ENCODE data around the gene LTBP1. TPM values are rescaled to one million over a fixed set of nuclear protein-coding genes. Genes with fewer than 3 reads are reported as not detected.
"Not testable (repeated sequence)": the region's sequence is repeated elsewhere in the genome, so short reads cannot be mapped to it uniquely, and the experiment has no call there.

Gene LTBP1
- total RNA-seq, 2 experiments from 2014 or later = 0.03 to 0.24 TPM

DNA sequence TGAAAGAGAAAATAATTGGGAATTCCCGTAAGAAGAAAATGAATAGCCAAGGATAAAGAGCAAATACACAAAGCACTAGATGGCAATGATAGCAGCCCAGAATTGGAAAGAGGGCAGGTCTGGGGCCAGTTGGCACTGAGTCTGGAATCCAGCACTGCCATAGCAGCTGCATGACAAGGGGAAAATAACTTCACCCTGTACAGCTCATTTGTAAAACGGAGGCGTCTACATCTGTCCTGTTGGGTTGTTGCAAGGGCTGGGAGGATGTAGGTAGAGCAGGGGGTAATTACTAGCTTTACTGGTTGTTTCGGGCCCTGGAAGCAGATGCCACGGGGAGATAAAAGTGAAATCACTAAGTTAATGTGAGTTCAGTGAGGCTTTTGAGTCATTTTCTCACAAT lies 419.7 kb downstream of the LTBP1 start:
- no peaks in the 10 kb centered on the region for H3K9me3 Mint-ChIP-seq (ENCODE audit: insufficient read depth)
- no peak overlapping the region for H3K27ac Mint-ChIP-seq
- ATAC-seq = no peak
- ChIA-PET POLR2A (interaction anchor here (0.6 kb wide), 1 partner anchor 179 kb away, joined by 3 read pairs; no protein-coding TSS in a partner anchor), CTCF (interaction anchor here (1.1 to 1.6 kb wide), 2 partner anchors 13 to 29 kb away, joined by 3 to 5 read pairs; no protein-coding TSS in a partner anchor)
- no peaks in the 10 kb centered on the region for H3K36me3 Mint-ChIP-seq (ENCODE audit: low read depth)
- peaks cover 10% of the 10 kb centered on the region for H3K27me3 Mint-ChIP-seq (ENCODE audit: low read depth)
- no peak overlapping the region for H3K4me3 Mint-ChIP-seq
- DNase-seq = no peak
- H3K4me1 Mint-ChIP-seq (ENCODE audit: low read depth) = peaks cover 6% of the 10 kb centered on the region

DNA sequence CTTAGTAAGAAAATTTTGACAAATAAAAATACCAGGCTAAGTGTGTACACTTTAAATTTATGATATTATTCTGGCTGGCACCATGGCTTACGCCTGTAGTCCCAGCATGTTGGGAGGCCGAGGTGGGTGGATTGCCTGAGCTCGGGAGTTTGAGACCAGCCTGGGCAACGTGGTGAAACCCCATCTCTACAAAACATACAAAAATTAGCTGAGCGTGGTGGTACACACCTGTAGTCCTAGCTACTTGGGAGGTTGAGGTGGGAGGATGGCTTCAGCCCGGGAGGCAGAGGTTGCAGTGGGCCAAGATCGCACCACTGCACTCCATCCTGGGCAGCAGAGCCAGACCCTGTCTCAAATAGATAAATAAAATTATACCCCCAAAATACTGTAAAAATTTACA lies 421.8 kb downstream of the LTBP1 start:
- H3K27me3 Mint-ChIP-seq (ENCODE audit: low read depth); H3K4me1 Mint-ChIP-seq (ENCODE audit: low read depth); DNase-seq; CTCF ChIA-PET; ATAC-seq; H3K4me3 Mint-ChIP-seq; POLR2A ChIA-PET; H3K36me3 Mint-ChIP-seq (ENCODE audit: low read depth); H3K27ac Mint-ChIP-seq; H3K9me3 Mint-ChIP-seq (ENCODE audit: insufficient read depth): not testable (repeated sequence)

DNA sequence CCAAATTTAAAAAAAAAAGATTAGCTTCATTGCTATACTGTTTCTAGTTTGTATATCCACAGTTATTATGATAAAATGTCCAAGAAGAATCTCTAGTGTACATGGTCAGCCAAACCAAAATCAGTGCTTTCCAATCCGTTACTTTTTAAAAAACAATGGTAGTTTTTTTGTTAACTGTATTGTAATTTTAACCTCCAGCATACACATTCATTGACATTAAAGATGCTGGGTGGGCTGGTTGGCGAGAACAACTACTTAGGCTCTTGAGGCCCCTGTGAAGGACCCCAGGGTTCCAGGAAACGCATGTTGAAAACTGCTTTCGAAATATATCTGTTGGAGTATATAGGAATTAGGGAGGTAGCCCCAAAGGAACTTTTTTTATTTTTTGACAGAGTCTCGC lies 422.4 kb downstream of the LTBP1 start:
- Mint-ChIP-seq H3K9me3 (ENCODE audit: insufficient read depth) (no peaks in the 10 kb centered on the region), H3K4me1 (ENCODE audit: low read depth) (no peaks in the 10 kb centered on the region), H3K4me3 (no peak overlapping the region), H3K27me3 (ENCODE audit: low read depth) (peaks cover 10% of the 10 kb centered on the region), H3K36me3 (ENCODE audit: low read depth) (no peaks in the 10 kb centered on the region), H3K27ac (no peak overlapping the region)
- no peak for DNase-seq
- ATAC-seq = no peak
- CTCF ChIA-PET = no interaction called here
- POLR2A ChIA-PET = no interaction called here

DNA sequence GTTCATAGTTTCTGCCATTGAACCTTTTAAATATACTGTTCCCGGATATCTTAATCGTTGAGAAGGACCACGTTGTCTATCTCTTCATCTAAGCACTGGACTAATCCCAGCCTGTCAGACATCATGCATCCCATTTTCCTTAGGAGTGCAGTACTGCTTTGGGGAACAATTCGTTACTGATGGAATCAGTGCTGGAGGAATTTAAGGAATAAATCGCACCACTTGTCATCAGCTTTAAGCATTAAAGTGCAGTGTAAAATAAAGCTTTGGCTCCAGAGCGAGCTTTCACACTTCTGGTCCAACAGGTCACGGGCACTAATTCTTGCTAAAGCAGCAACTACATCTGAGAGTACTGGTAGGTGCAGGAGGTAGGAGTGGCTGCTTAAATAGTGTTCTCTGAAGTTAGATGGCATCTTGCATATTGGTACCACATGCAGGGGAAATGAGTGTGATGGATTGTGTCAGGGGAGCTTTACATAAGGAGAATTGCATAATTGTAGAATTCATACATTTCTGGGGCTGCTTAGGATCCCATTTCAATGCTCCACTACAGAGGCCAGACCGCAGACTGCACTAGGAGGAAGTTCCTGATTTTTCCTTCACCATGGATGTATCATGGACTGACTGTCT lies 424.0 kb downstream of the LTBP1 start:
- H3K27me3 Mint-ChIP-seq (ENCODE audit: low read depth) = peaks cover 7% of the 10 kb centered on the region
- H3K4me1 Mint-ChIP-seq (ENCODE audit: low read depth) = no peaks in the 10 kb centered on the region
- no peaks in the 10 kb centered on the region for H3K36me3 Mint-ChIP-seq (ENCODE audit: low read depth)
- no peaks in the 10 kb centered on the region for H3K9me3 Mint-ChIP-seq (ENCODE audit: insufficient read depth)
- ATAC-seq (no peak), DNase-seq (no peak)
- H3K4me3 Mint-ChIP-seq = no peak overlapping the region
- POLR2A ChIA-PET = no interaction called here
- no peak overlapping the region for H3K27ac Mint-ChIP-seq
- CTCF ChIA-PET = interaction anchor here (1.2 to 2.0 kb wide), 2 partner anchors 9 to 25 kb away, joined by 3 to 8 read pairs; no protein-coding TSS in a partner anchor

DNA sequence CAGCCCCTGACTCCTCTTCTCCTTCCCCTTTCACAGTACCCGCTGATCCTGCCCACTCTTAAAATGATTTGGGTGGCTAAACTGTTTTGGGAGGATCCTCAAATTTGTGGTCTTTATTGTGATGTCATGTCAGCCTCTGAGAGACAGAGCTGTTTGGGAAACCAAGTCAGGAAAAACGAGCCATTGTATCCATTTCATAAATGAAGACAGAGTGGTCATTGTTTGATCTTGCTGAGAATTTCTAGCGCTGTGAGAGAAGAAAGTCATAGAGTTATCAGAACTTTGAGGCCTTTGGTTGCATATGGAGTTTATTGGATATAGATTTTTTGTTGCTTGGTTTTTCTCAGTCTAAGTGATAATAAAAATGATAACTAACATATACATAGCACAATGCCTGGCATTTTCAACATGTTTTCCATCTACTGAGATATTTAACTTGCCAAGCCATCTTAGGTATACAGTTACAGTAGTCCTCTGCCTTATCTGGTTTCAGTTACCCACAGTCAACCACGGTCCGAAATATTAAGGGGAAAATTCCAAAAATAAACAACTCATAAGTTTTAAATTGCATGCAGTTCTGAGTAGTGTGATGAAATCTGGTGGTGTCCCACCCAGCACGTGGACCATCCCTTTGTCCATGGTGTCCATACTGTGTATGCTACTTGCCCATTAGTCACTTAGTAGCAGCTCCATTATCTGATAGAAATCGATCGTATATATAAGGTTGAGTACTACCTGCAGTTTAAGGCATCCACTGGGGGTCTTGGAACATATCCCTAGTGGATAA lies 424.7 kb downstream of the LTBP1 start:
- ChIA-PET CTCF (interaction anchor here (0.7 to 2.2 kb wide), 20 partner anchors 8 to 599 kb away, joined by 3 to 14 read pairs (median 3); no protein-coding TSS in a partner anchor), POLR2A (no interaction called here)
- H3K36me3 Mint-ChIP-seq (ENCODE audit: low read depth) = no peaks in the 10 kb centered on the region
- no peaks in the 10 kb centered on the region for H3K9me3 Mint-ChIP-seq (ENCODE audit: insufficient read depth)
- no peaks in the 10 kb centered on the region for H3K4me1 Mint-ChIP-seq (ENCODE audit: low read depth)
- no peak overlapping the region for H3K4me3 Mint-ChIP-seq
- ATAC-seq = no peak
- H3K27me3 Mint-ChIP-seq (ENCODE audit: low read depth) = peaks cover 5% of the 10 kb centered on the region
- no peak for DNase-seq
- H3K27ac Mint-ChIP-seq = no peak overlapping the region

DNA sequence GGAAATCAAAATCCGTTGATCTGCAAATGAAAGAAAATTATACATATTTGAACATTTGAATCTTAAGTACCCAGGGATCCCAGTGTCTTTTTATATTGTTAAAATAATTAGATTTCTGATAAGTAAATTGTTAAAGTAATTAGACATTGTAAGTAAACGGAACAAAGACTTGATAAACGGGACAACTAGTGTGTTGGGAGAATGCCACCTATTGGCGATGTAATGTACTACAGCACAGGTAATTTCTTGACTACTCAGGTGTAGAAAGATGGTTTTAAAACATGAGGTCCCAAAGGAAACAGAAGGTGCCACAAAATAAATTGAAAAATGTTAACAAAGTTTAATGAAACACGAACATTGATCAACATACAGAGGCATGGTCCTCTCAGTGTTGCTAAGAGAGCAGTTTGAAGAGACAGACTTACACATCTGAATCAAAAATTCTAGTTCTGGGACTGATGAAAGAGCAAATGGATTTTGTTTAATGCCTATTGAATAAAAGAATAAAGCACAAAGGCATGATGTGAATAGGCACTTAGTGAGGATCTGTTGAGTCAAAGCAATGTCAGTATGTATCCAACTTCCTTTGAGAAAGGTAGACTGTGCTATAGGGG lies 426.3 kb downstream of the LTBP1 start:
- CTCF ChIA-PET = interaction anchor here (0.9 to 2.2 kb wide), 15 partner anchors 11 to 599 kb away, joined by 3 to 14 read pairs (median 4); no protein-coding TSS in a partner anchor
- no peak for ATAC-seq

DNA sequence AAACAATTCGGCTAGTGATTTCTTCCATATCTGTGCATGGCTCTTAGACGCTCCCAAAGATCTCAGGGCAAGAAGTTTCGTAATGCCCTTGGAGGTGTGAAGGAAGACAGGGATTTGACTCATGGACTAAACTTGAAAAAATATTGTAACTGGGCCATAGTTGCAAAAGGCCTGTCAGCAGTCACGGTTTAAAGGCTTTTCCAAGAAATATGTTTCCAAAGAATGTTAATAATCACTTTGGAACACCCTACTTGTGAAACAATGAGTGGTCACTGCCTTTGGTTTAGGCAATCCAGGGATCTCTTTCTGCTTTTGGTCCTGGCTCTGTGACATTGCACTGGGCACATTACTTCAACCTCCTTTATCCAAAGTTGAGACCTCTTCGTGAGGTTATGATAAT lies 427.2 kb downstream of the LTBP1 start:
- Mint-ChIP-seq H3K36me3 (ENCODE audit: low read depth) (no peaks in the 10 kb centered on the region), H3K9me3 (ENCODE audit: insufficient read depth) (no peaks in the 10 kb centered on the region), H3K27me3 (ENCODE audit: low read depth) (no peaks in the 10 kb centered on the region), H3K4me3 (no peak overlapping the region), H3K27ac (no peak overlapping the region), H3K4me1 (ENCODE audit: low read depth) (no peaks in the 10 kb centered on the region)
- DNase-seq = no peak
- ChIA-PET CTCF (interaction anchor here (2.2 kb wide), 1 partner anchor 209 kb away, joined by 14 read pairs; no protein-coding TSS in a partner anchor), POLR2A (interaction anchor here (0.7 kb wide), 1 partner anchor 221 kb away, joined by 3 read pairs; no protein-coding TSS in a partner anchor)
- no peak for ATAC-seq

More for the DNA sequence above, 426.3 kb downstream of the LTBP1 start:
- Mint-ChIP-seq H3K4me3 (no peak overlapping the region), H3K27me3 (ENCODE audit: low read depth) (no peaks in the 10 kb centered on the region), H3K36me3 (ENCODE audit: low read depth) (no peaks in the 10 kb centered on the region), H3K4me1 (ENCODE audit: low read depth) (no peaks in the 10 kb centered on the region), H3K9me3 (ENCODE audit: insufficient read depth) (no peaks in the 10 kb centered on the region), H3K27ac (no peak overlapping the region)
- peak; percentile 56 for DNase-seq
- POLR2A ChIA-PET = no interaction called here

DNA sequence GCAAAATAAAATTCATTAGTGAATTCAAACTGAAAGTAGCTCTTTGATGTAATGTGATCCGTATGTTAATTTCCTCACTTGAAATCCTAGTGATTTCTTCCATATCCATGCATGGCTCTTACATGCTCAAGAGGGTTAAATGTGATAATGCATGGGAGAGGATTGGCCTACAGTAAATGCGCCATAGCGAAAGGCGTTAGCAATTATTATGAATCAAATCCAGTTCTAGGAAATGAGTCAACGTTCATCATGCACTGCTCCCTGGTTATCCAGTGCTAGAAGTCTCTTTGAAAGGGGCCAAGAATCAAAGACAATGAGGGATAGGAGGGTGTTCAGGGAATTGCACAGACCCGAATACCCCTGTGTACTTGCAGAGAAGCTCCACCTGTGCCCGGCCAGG lies 428.3 kb downstream of the LTBP1 start:
- no peak for ATAC-seq

DNA sequence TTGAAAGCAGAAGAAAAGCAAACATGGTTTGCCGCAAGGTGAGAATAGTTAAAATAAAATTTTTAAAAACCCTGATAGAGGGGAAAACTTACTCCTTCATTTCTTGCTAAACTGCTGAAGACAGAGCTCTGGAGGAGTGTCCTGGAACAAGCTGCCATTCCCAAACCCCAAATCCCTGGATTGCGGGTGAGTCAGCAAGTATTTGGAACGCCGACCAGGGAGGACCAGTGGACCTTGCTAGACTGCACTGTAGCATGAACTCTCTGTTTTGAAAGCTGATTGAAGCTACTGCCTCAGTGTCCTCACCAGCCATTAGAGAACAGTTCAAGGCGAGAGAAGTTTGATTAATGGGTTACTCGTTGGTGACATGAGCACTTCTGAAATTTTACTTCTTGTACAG lies 430.3 kb downstream of the LTBP1 start:
- CTCF ChIA-PET = interaction anchor here (1.0 kb wide), 1 partner anchor 19 kb away, joined by 4 read pairs; no protein-coding TSS in a partner anchor
- POLR2A ChIA-PET = no interaction called here
- ATAC-seq = no peak
- H3K4me1 Mint-ChIP-seq (ENCODE audit: low read depth) = no peaks in the 10 kb centered on the region
- H3K27ac Mint-ChIP-seq = no peak overlapping the region
- no peaks in the 10 kb centered on the region for H3K36me3 Mint-ChIP-seq (ENCODE audit: low read depth)
- no peak overlapping the region for H3K4me3 Mint-ChIP-seq
- no peak for DNase-seq
- H3K9me3 Mint-ChIP-seq (ENCODE audit: insufficient read depth) = no peaks in the 10 kb centered on the region
- peaks cover 2% of the 10 kb centered on the region for H3K27me3 Mint-ChIP-seq (ENCODE audit: low read depth)

More for the DNA sequence above, 428.3 kb downstream of the LTBP1 start:
- H3K27ac Mint-ChIP-seq = no peak overlapping the region
- no peaks in the 10 kb centered on the region for H3K27me3 Mint-ChIP-seq (ENCODE audit: low read depth)
- POLR2A ChIA-PET = no interaction called here
- no peaks in the 10 kb centered on the region for H3K9me3 Mint-ChIP-seq (ENCODE audit: insufficient read depth)
- CTCF ChIA-PET = interaction anchor here (1.2 kb wide), 1 partner anchor 208 kb away, joined by 4 read pairs; no protein-coding TSS in a partner anchor
- H3K4me3 Mint-ChIP-seq = no peak overlapping the region
- H3K4me1 Mint-ChIP-seq (ENCODE audit: low read depth) = no peaks in the 10 kb centered on the region
- no peaks in the 10 kb centered on the region for H3K36me3 Mint-ChIP-seq (ENCODE audit: low read depth)
- DNase-seq = no peak

DNA sequence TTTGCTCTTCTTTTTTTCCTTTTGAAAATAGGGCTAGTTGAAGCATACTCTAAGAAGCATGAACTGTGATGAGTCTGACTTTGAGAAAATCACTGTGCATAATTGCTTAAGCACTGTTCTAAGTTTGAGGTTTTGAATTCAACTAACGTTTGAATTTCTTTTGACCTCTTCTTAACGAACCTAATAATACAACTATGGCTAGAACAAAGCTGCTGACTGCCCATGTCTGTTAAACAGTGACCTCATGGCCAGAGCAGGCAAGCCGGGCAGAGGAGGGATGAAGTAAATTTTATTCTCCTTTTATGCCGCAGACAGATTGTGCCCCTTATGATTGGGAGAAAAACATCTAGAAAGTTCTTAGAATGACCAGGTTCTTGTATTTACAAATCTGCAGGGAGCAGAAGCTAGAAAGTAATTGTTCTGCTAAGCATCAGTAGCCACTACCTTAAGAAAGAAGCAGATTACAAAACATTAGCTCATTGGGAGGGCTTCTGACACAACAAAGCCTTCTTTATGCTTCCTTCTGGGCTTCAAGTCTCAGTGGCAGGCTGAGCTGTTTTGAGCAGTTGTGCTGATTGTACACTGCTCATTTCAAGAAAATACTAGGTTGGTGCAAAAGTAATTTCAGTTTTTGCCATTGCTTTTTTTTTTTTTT lies 431.9 kb downstream of the LTBP1 start:
- Mint-ChIP-seq H3K36me3 (ENCODE audit: low read depth) (no peaks in the 10 kb centered on the region), H3K4me1 (ENCODE audit: low read depth) (no peaks in the 10 kb centered on the region), H3K27me3 (ENCODE audit: low read depth) (peaks cover 2% of the 10 kb centered on the region), H3K27ac (no peak overlapping the region), H3K9me3 (ENCODE audit: insufficient read depth) (no peaks in the 10 kb centered on the region), H3K4me3 (no peak overlapping the region)
- DNase-seq (no peak), ATAC-seq (no peak)
- ChIA-PET CTCF (interaction anchor here (1.1 to 3.6 kb wide), 3 partner anchors 12 to 205 kb away, joined by 4 to 23 read pairs (median 5); no protein-coding TSS in a partner anchor), POLR2A (no interaction called here)

DNA sequence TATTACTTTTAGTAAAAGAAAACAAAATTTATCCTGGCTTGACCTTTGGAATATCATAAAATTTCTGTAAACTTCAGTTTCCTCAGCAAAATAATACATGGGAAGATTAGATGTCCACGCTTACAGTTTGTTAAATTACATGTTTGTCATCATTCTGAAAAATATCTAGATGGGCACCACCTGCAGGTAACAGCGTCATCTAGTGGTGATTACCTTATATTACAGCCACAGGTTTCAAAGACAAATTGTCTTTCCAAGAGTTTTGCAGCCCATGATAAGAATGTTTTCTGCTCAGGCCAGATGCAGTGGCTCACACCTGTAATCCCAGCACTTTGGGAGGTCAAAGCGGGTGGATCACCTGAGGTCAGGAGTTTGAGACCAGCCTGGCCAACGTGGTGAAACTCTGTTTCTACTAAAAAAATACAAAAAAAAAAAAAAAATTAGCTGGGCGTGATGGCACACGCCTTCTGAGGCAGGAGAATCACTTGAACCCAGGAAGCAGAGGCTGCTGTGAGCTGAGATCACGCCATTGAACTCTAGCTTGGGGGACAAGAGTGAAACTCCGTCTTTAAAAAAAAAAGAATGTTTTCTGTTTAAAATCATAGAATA lies 433.4 kb downstream of the LTBP1 start:
- no peak overlapping the region for H3K27ac Mint-ChIP-seq
- CTCF ChIA-PET = interaction anchor here (0.6 to 3.6 kb wide), 10 partner anchors 9 to 203 kb away, joined by 3 to 23 read pairs (median 4); no protein-coding TSS in a partner anchor
- DNase-seq (no peak), ATAC-seq (no peak)
- H3K9me3 Mint-ChIP-seq (ENCODE audit: insufficient read depth) = no peaks in the 10 kb centered on the region
- peaks cover 2% of the 10 kb centered on the region for H3K27me3 Mint-ChIP-seq (ENCODE audit: low read depth)
- POLR2A ChIA-PET = no interaction called here
- H3K36me3 Mint-ChIP-seq (ENCODE audit: low read depth) = no peaks in the 10 kb centered on the region
- no peak overlapping the region for H3K4me3 Mint-ChIP-seq
- no peaks in the 10 kb centered on the region for H3K4me1 Mint-ChIP-seq (ENCODE audit: low read depth)

Data from activated CD8-positive, alpha-beta T cell treated with anti-CD3 and anti-CD28 coated beads, Interleukin-2, amount 10 ng/mL, durations not matched to agents 7 days and 5 days (primary cell).